ENCODE results near the gene FRAT1.

GRCh38 chr10:97327348-97328294 lies 8.6 kb downstream of the FRAT1 start:
- TF ChIP-seq CTCF (IDR thresholded peaks at IDR 0.05) (no peak), POLR2A (IDR thresholded peaks at IDR 0.05) (no peak), EP300 (IDR thresholded peaks at IDR 0.05) (no peak)

Measured in ovary (tissue), 3 donors.